Natural killer cell treated with Interleukin-12 subunit alpha and Interleukin-12 subunit beta and Interleukin-15 and Interleukin-18, amount 100 ng/mL, for 72 hours (primary cell): Measurements from ENCODE around the gene CMTM7. TPM values are rescaled to one million over a fixed set of nuclear protein-coding genes. Genes with fewer than 3 reads are reported as not detected.
A peak's percentile ranks its signal among the peaks of the same experiment; 100 is the strongest.
"Not testable (repeated sequence)": the region's sequence is repeated elsewhere in the genome, so short reads cannot be mapped to it uniquely, and the experiment has no call there.

ENCODE experiments used
- ATAC-seq, 2 donors: fragments of 150-1000 bp; cut with Tn5 transposase in 1 of 2; sonication (Bioruptor Pico), chemical (Tn5 transposase) in 1 of 2; 2 replicates each; pipeline ENCODE4 v1.10.0; 2021
- DNase-seq: peaks from one replicate; pipeline ENCODE4 v3.0.0; 2022; ENCODE audit warnings: low spot score
- H3K27ac Mint-ChIP-seq, 2 donors: 1 replicate in 1 of 2; 2 replicates in 1 of 2; pipeline ENCODE4 v1.8.0; 2022; ENCODE audit warnings: mixed read lengths in 2 of 2, mild to moderate bottlenecking in 1 of 2, moderate library complexity in 1 of 2
- H3K27me3 Mint-ChIP-seq, 2 donors: 1 replicate in 1 of 2; 2 replicates in 1 of 2; pipeline ENCODE4 v1.8.0; 2022; ENCODE audit warnings: mixed read lengths in 2 of 2
- H3K36me3 Mint-ChIP-seq: one replicate; pipeline ENCODE4 v1.8.0; 2022; ENCODE audit warnings: mixed read lengths
- H3K4me1 Mint-ChIP-seq, 2 donors: 1 replicate in 1 of 2; 2 replicates in 1 of 2; pipeline ENCODE4 v1.8.0; 2022; ENCODE audit warnings: low read depth in 2 of 2, mixed read lengths in 2 of 2, mild to moderate bottlenecking in 1 of 2
- H3K4me3 Mint-ChIP-seq: one replicate; pipeline ENCODE4 v1.8.0; 2022; ENCODE audit warnings: mixed read lengths
- H3K9me3 Mint-ChIP-seq: 2 replicates; pipeline ENCODE4 v1.8.0; 2022; ENCODE audit warnings: mixed read lengths
- total RNA-seq, 2 donors: library from RNA; stranded (reverse); gene quantifications; one replicate each; pipeline ENCODE4 v1.2.3, GENCODE V29; 2022

The CMTM7 gene
- total RNA-seq, 2 donors from 2014 or later, result 17.5 to 34.5 TPM

DNA sequence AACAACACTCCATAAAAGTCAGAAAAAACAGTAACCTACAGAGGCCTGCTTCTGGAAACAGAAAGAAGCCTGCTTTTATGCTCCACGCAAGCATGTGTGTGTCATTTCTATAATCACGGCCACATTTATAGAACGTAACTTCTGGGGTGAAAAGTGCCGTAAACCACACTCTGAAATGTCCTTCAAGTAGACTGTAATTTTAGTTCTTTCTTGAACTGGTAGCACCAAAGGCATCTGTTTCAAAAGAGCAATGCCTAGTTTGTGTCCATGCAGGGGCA, 19.5 kb upstream of the CMTM7 start:
- Mint-ChIP-seq H3K36me3 (no peaks in the 10 kb centered on the region), H3K9me3 (no peaks in the 10 kb centered on the region), H3K4me1 (peaks cover 6 to 9% of the 10 kb centered on the region in 2 donors), H3K27ac (no peak overlapping the region), H3K4me3 (no peak overlapping the region), H3K27me3 (no peaks in the 10 kb centered on the region)
- DNase-seq (no peak), ATAC-seq (no peak)

DNA sequence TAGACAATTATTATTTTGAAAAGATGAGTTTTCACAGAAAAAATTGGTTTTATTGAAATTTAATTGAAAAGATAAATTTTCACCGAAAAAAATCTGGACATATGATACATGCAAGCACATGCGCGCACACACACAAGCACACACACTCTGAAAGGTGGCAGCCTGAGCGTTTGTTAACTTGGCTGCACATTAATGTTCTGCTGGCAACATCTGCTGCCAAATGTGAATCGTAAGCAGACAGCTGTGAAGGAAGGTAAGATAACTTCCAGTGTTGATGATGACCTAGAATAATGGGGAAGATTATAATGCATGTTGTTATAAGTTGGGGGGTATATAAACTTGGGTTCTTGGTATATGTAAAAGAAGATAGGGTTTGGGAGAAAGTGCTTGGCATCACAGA, 18.4 kb upstream of the CMTM7 start:
- no peak for DNase-seq
- no peak overlapping the region for H3K27ac Mint-ChIP-seq
- ATAC-seq, result no peak

DNA sequence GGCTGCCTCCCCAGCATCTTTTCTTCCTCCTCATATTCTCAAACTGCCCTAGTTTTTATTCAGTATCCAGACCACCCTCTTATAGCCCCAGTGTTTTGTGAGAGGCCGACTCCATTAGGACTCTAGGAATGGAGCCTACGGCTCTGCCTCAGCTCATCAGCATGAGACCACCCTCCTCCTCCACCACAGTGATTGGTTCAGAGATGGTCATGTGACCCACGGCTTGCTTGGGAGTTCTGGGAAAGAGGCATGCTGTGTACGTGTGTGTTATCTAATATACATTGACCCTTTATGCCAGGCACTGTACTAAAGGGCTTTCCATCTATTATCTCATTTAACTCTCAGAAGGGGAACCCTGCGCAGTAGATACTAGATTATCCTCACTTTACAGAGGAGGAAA, 17.8 kb upstream of the CMTM7 start:
- DNase-seq (no peak), ATAC-seq (no peak)
- H3K4me1 Mint-ChIP-seq, result peaks cover 6 to 9% of the 10 kb centered on the region in 2 donors
- H3K9me3 Mint-ChIP-seq, result no peaks in the 10 kb centered on the region
- no peak overlapping the region for H3K4me3 Mint-ChIP-seq
- H3K27me3 Mint-ChIP-seq, result no peaks in the 10 kb centered on the region
- H3K36me3 Mint-ChIP-seq, result no peaks in the 10 kb centered on the region
- no peak overlapping the region for H3K27ac Mint-ChIP-seq

More for the DNA sequence above, 18.4 kb upstream of the CMTM7 start:
- no peak overlapping the region for H3K4me3 Mint-ChIP-seq
- no peaks in the 10 kb centered on the region for H3K9me3 Mint-ChIP-seq
- no peaks in the 10 kb centered on the region for H3K27me3 Mint-ChIP-seq
- H3K36me3 Mint-ChIP-seq, result no peaks in the 10 kb centered on the region
- peaks cover 6 to 9% of the 10 kb centered on the region in 2 donors for H3K4me1 Mint-ChIP-seq

DNA sequence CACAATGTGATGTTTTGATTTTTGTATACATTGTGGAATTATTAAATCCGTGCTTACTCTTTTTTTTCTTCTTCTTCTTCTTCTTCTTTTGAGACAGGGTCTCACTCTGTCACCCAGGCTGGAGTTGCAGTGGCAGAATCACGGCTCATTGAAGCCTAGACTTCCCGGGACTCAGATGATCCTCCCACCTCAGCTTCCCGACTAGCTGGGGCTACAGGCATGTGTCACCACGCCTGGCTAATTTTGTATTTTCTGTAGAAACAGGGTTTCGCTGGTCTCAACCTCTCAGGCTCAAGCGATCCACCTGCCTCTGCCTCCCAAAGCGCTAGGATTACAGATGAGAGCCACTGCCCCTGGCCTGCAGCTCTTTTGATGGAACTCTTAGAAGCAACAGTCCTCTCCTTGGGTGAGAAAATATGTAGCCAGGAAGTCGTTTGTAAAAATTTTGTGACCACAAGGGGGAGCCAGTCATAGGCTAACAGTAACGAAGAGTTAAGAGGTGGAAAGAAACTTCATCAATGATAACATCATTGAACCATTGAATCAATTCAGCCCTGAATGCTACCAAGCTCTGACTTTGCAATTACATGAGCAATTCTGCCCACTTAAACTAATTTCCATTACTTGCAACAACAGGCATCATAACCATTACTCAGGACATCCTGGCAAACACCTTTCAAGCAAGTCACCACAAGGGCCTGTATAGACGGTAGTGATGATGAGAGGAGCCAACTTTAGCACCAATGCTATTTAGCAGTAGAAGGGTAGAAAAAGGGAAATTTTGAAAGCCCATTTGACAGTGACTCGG, 16.7 kb upstream of the CMTM7 start:
- Mint-ChIP-seq H3K4me3 (no peak overlapping the region), H3K4me1 (peaks cover 6 to 9% of the 10 kb centered on the region in 2 donors), H3K27me3 (no peaks in the 10 kb centered on the region), H3K36me3 (no peaks in the 10 kb centered on the region), H3K27ac (peak overlapping the region in 1 of 2 donors; percentile 87), H3K9me3 (no peaks in the 10 kb centered on the region)
- peak; percentile 72 to 74 for ATAC-seq
- peak; percentile 72 for DNase-seq

DNA sequence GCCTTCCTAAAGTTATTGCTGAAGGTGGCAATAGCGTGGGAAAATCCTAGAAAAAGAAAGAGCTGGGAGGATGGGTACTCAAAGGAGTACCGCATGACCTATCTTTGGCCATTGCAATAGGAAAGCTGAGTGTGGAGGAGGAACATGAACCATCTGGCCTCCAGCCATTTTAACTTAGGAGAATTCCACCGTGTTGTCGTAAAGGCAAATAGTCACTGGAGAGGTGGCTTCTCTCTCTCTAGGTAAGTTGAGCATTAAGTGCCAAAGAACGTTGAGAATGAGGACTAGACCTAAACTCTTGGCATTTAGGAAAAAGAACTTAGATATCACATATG, 16.1 kb upstream of the CMTM7 start:
- Mint-ChIP-seq H3K4me1 (peaks cover 6 to 9% of the 10 kb centered on the region in 2 donors), H3K9me3 (no peaks in the 10 kb centered on the region), H3K36me3 (no peaks in the 10 kb centered on the region), H3K27ac (no peak overlapping the region), H3K4me3 (no peak overlapping the region), H3K27me3 (no peaks in the 10 kb centered on the region)
- DNase-seq, result no peak
- no peak for ATAC-seq

DNA sequence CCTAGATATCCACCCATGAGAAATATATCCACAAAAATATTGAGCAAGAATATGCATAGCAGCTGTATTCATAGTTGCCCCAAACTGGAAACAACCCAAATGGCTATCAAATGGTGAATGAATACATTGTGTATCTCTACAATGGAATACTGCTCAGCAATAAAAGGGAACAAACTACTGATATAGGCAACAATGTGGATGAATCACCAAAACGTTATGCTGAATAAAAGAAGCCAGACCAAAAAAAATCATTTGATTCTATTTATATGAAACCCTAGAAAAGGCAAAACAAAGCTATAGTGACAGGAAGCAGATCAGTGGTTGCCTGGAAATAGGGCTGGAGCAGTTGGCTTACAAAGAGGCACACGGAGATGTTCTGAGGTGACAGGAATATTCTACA, 15.5 kb upstream of the CMTM7 start:
- H3K4me3 Mint-ChIP-seq, result no peak overlapping the region
- DNase-seq (no peak), ATAC-seq (no peak)
- H3K27me3 Mint-ChIP-seq, result no peaks in the 10 kb centered on the region
- H3K27ac Mint-ChIP-seq, result no peak overlapping the region
- no peaks in the 10 kb centered on the region for H3K36me3 Mint-ChIP-seq
- peaks cover 6 to 9% of the 10 kb centered on the region in 2 donors for H3K4me1 Mint-ChIP-seq
- H3K9me3 Mint-ChIP-seq, result no peaks in the 10 kb centered on the region

DNA sequence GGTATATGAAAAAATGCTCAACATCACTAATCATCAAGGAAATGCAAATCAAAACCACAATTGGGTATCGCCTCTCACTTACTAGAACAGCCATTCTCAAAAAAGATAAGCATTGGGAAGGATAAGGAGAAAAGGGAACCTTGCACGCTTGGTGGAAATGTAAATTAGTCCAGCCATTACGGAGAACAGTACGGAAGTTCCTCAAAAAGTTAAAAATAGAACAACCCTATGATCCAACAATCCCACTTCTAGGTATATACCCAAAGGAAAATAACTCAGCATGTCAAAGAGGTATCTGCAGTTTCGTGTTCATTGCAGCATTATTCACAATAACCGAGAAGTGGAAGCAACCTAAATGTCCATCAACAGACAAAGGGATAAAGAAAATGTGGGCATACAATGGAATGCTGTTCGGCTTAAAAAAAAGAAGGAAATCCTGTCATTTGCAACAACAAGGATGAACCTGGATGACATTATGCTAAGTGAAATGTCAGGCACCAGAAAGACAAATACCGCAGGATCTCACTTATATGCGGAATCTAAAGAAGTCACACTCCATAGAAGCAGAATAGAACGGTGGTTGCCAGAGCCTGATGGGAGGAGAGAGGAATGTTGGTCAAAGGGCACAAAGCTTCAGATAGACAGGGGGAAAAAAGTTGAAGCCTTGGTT, 11.7 kb upstream of the CMTM7 start:
- H3K27ac Mint-ChIP-seq, result no peak overlapping the region

DNA sequence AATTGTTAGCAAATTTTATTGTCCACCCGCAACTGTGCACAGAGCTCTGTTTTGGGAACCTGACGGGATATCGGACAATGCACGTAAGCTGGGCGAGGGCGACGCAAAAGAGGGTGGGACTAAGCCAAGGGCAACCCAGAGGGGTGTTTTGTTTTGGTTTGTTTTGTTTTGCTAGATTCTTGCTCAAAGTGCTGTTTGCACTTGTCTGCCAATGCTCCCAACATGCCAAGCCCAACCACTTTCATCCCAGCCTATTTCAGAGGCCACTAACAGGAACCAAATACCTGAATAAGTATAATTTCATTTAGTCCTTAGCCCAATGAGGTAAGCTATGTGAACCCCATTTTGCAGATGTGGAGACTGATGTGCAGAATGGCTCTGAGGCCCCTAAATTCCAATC, 9.7 kb upstream of the CMTM7 start:
- ATAC-seq (no peak), DNase-seq (no peak)
- Mint-ChIP-seq H3K9me3 (no peaks in the 10 kb centered on the region), H3K36me3 (no peaks in the 10 kb centered on the region), H3K27me3 (peaks cover 0 to 7% of the 10 kb centered on the region in 2 donors), H3K27ac (no peak overlapping the region), H3K4me3 (no peak overlapping the region), H3K4me1 (no peaks in the 10 kb centered on the region)

More for the DNA sequence above, 11.7 kb upstream of the CMTM7 start:
- no peaks in the 10 kb centered on the region for H3K9me3 Mint-ChIP-seq
- H3K4me1 Mint-ChIP-seq, result peaks cover 3 to 6% of the 10 kb centered on the region in 2 donors
- no peak for ATAC-seq
- peaks cover 0 to 4% of the 10 kb centered on the region in 2 donors for H3K27me3 Mint-ChIP-seq
- no peak overlapping the region for H3K4me3 Mint-ChIP-seq
- H3K36me3 Mint-ChIP-seq, result no peaks in the 10 kb centered on the region
- DNase-seq, result no peak

DNA sequence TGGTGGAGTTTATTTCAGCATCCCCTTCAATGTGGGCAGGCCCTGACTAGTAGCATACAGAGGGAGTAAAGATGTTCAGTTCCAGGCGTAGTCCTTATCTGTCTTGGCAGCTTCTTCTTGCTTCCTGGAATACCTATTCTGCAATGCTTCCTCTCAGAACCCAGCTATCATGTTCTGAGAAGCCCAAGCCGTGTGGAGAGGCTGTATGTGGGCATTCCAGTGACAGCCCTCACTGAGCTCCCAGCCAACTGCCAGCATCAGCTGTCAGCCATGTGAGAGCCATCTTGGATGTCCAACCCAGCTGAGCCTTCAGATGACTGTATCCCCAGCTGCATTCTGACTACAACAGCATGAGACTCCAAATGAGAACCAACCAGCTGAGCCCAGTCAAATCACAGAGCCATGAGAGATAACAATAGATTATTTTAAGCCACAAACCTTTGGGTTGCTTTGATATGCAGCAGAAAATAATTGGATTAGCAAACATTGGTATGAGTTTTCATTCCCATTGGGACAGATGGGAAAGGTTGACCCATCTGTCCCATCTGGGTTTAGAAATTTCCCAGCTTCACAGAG, 8.4 kb upstream of the CMTM7 start:
- Mint-ChIP-seq H3K36me3 (no peaks in the 10 kb centered on the region), H3K27ac (no peak overlapping the region), H3K4me3 (no peak overlapping the region), H3K4me1 (no peaks in the 10 kb centered on the region), H3K9me3 (no peaks in the 10 kb centered on the region), H3K27me3 (peaks cover 0 to 7% of the 10 kb centered on the region in 2 donors)
- ATAC-seq (no peak), DNase-seq (no peak)

DNA sequence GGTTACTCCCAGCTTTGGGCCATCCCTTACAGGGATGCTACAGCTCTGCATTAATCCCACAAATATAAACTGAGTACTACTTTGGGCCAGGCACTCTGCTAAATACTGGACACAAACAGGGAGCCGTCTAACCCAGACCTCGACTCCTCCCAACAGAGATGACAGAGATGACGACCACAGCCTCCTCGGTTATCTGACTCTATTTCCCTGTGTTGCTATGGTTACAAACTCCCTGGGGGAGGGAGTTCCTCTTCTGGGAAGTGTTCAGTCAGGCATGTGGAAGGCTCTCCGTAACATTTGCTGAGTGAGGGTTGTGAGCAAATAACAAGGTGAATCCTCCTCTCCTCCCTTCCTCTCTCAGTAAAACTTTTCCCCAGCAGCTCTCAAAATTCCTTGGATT, 6.7 kb upstream of the CMTM7 start:
- peaks cover 0 to 7% of the 10 kb centered on the region in 2 donors for H3K27me3 Mint-ChIP-seq
- no peak for DNase-seq

DNA sequence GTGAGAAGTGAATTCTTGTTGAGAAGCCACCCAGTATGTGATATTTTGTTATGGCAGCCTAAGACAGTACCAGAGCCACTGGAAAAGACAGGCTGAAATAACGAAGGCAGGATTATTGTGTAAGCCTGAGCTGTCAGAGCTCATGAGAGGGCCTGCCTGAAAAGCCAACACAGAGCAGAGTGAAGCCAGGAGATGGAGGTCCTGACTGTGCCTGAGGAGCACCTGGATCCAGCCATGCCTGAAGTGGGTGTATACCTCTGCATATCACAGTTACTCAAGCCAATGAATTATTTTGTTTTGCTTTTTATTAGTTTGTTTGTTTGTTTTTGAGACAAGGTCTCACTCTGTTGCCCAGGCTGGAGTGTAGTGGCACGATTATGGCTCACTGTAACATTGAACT, 4.1 kb upstream of the CMTM7 start:
- DNase-seq (no peak), ATAC-seq (no peak)
- H3K36me3 Mint-ChIP-seq, result no peaks in the 10 kb centered on the region
- H3K27ac Mint-ChIP-seq, result no peak overlapping the region
- H3K4me3 Mint-ChIP-seq, result no peak overlapping the region
- peaks cover 12 to 14% of the 10 kb centered on the region in 2 donors for H3K4me1 Mint-ChIP-seq
- H3K27me3 Mint-ChIP-seq, result peaks cover 0 to 7% of the 10 kb centered on the region in 2 donors
- H3K9me3 Mint-ChIP-seq, result no peaks in the 10 kb centered on the region

More for the DNA sequence above, 6.7 kb upstream of the CMTM7 start:
- Mint-ChIP-seq H3K4me3 (no peak overlapping the region), H3K4me1 (no peaks in the 10 kb centered on the region), H3K27ac (no peak overlapping the region), H3K9me3 (no peaks in the 10 kb centered on the region), H3K36me3 (no peaks in the 10 kb centered on the region)
- no peak for ATAC-seq

DNA sequence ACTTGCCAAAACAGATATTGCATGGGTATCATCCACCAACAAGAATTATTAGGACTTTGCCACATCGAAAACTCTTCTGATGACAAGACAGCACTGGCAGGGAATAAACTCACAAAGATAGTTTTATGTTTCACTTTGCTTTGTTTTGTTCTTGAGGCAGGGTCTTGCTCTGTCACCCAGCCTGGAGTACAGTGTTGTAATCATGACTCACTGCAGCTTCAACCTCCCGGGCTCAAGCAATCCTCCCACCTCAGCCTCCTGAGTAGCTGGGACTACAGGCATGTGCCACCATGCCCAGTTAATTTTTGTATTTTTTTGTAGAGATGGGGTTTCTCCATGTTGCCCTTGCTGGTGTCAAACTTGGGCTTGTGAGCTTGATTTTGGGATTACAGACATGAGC, 2.1 kb upstream of the CMTM7 start:
- not testable (repeated sequence) for H3K36me3 Mint-ChIP-seq, H3K27me3 Mint-ChIP-seq, H3K27ac Mint-ChIP-seq, H3K4me3 Mint-ChIP-seq, ATAC-seq, H3K9me3 Mint-ChIP-seq, DNase-seq
- H3K4me1 Mint-ChIP-seq, result peaks cover 27 to 32% of the 10 kb centered on the region in 2 donors

DNA sequence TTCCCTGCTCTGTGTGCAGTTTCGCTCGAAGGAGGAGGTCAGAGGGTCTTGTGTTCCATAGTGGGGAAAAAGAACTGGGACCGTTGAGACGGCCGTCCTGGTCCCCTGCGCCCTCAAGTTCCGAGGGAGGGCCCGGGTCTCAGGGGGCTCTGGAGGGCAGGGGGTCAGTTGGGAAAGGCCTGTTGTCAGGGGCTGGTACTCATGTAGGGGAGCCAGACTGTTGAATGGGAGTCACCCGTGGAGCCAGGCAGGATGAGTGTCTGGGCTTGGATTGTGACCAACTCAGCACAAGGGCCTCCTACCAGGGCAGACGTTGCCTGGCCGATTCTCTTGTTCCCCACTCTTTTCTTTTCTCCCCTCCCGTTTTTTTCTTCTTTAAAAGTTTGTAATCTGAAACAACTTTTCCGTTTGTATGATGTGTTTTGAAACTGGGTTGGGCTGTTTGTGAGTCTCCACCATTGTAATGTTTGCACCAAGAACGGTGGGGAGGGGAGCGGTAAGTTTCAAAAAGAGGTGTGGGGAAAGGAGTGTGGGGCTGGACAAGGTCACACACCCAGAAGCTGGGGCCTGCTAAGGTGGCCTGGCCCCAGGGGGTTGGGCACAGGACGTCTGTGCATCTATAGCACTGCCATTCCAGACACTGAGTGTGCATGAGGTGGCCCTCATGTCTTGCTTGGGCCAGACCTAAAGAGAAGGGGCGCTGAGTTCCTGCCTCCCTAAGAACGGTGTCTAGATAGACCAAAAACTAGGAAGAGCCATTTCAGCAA, 1.1 kb downstream of the CMTM7 start:
- peak overlapping the region; percentile 80 to 91 for H3K27ac Mint-ChIP-seq
- DNase-seq (no peak), ATAC-seq (peak in 1 of 2 donors; percentile 34)
- H3K27me3 Mint-ChIP-seq, result no peaks in the 10 kb centered on the region
- H3K4me3 Mint-ChIP-seq, result peak overlapping the region; percentile 86
- H3K36me3 Mint-ChIP-seq, result no peaks in the 10 kb centered on the region
- H3K9me3 Mint-ChIP-seq, result no peaks in the 10 kb centered on the region
- peaks cover 38 to 48% of the 10 kb centered on the region in 2 donors for H3K4me1 Mint-ChIP-seq

DNA sequence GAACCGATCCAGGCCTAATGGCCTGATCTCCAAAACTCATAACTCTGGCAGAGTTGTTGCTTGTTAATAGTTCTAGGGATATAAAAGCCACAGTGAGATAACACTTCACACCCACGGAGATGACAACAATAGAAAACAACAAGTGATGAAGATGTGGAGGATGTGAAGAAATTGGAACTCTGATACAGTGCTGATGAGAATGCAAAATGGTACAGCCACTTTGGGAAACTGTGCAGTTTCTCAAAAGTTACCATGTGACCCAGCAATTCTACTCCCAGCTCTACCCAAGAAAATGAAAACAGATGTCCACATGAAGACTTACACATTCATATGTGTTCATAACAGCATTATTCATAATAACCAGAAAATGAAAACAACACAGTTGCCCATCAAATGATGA, 3.8 kb downstream of the CMTM7 start:
- H3K4me1 Mint-ChIP-seq, result peaks cover 51 to 61% of the 10 kb centered on the region in 2 donors
- H3K36me3 Mint-ChIP-seq, result no peaks in the 10 kb centered on the region
- no peaks in the 10 kb centered on the region for H3K27me3 Mint-ChIP-seq
- ATAC-seq, result peak in 1 of 2 donors; percentile 10
- DNase-seq, result no peak
- peak overlapping the region; percentile 34 to 55 for H3K27ac Mint-ChIP-seq
- H3K9me3 Mint-ChIP-seq, result no peaks in the 10 kb centered on the region
- H3K4me3 Mint-ChIP-seq, result peak overlapping the region; percentile 21
